SU-DHL-6 (cell line): Measurements from ENCODE around the gene PI4KA.
"Not testable (repeated sequence)": the region's sequence is repeated elsewhere in the genome, so short reads cannot be mapped to it uniquely, and the experiment has no call there.

Experiments used
- H2AFZ ChIP-seq: fragments of 200-600 bp; sonication (generic); 2 replicates; pipeline ENCODE4 v1.6.1; 2014; ENCODE audit warnings: low read depth, mild to moderate bottlenecking, moderate library complexity, mixed read lengths, antibody characterized with exemption, low read length; ENCODE audit not compliant: severe bottlenecking
- H3F3A ChIP-seq: fragments of 200-600 bp; shearing (Covaris generic); 2 replicates; pipeline ENCODE4 v1.6.0; 2016; ENCODE audit warnings: antibody characterized with exemption, mild to moderate bottlenecking; ENCODE audit not compliant: insufficient read depth
- H3K27ac ChIP-seq: fragments of 200-600 bp; sonication (generic); 2 replicates; pipeline ENCODE4 v1.5.1; 2016; ENCODE audit warnings: low read depth, mild to moderate bottlenecking, low read length, moderate library complexity, mixed read lengths
- H3K27me3 ChIP-seq: fragments of 200-600 bp; sonication (generic), shearing (Covaris generic); 2 replicates; pipeline ENCODE4 v1.6.0; 2014; ENCODE audit warnings: mild to moderate bottlenecking, low read length
- H3K36me3 ChIP-seq: fragments of 200-600 bp; sonication (generic); 2 replicates; pipeline ENCODE4 v1.6.1; 2014; ENCODE audit warnings: mild to moderate bottlenecking, low read length, mixed read lengths
- H3K4me2 ChIP-seq: fragments of 300-600, 200-600 bp; shearing (Covaris generic), sonication (generic); 2 replicates; pipeline ENCODE4 v1.6.0; 2014; ENCODE audit warnings: low read length, low read depth, mild to moderate bottlenecking; ENCODE audit not compliant: poor library complexity, severe bottlenecking
- H3K4me3 ChIP-seq: fragments of 200-600 bp; sonication (generic); 2 replicates; pipeline ENCODE4 v1.5.1; 2014; ENCODE audit warnings: antibody characterized with exemption, low read length, mild to moderate bottlenecking, mixed read lengths; ENCODE audit not compliant: insufficient read depth, poor library complexity, severe bottlenecking
- H3K79me2 ChIP-seq: fragments of 200-600 bp; sonication (generic); 2 replicates; pipeline ENCODE4 v1.6.1; 2014; ENCODE audit warnings: mild to moderate bottlenecking, low read length, moderate library complexity; ENCODE audit not compliant: insufficient read depth
- H3K9ac ChIP-seq: fragments of 200-600 bp; sonication (generic); 2 replicates; pipeline ENCODE4 v1.7.0; 2014; ENCODE audit warnings: mild to moderate bottlenecking, low read length
- H3K9me2 ChIP-seq: fragments of 200-600 bp; sonication (generic); replicated peaks from 2 replicates; pipeline ENCODE4 v1.6.1; 2014; ENCODE audit warnings: low read length; ENCODE audit not compliant: insufficient read depth
- H3K9me3 ChIP-seq: fragments of 200-600 bp; sonication (generic); 2 replicates; pipeline ENCODE4 v1.6.1; 2014; ENCODE audit warnings: low read length, mixed read lengths; ENCODE audit not compliant: insufficient read depth
- H4K20me1 ChIP-seq: fragments of 200-600 bp; sonication (generic); 2 replicates; pipeline ENCODE4 v1.6.1; 2014; ENCODE audit warnings: low read depth, mild to moderate bottlenecking, antibody characterized with exemption, low read length, moderate library complexity, mixed read lengths
- CTCF ChIP-seq: fragments of 200-600 bp; sonication (generic); IDR thresholded peaks from one replicate; pipeline ENCODE4 v1.5.1; 2017; ENCODE audit warnings: antibody characterized with exemption, mild to moderate bottlenecking, low read length, moderate library complexity; ENCODE audit not compliant: insufficient read depth, poor library complexity, severe bottlenecking
- EZH2phosphoT487 ChIP-seq: fragments of 200-600 bp; sonication (generic), shearing (Covaris generic); conservative IDR thresholded peaks from 2 replicates; pipeline ENCODE4 v1.6.1; 2018; ENCODE audit warnings: mild to moderate bottlenecking, antibody characterized with exemption, low read length, moderate library complexity, mixed read lengths

Gene PI4KA

GRCh38 chr22:20773793-20774212, 84.8 kb downstream of the PI4KA start, which contains the start of gene SERPIND1:
Gene SERPIND1, plus strand, starts transcription at chr22:20774113. Its CDS starts 5,200 bp downstream, at chr22:20779313.
- H3K9me2 ChIP-seq, result no peaks in the 10 kb centered on the region
- H3K27me3 ChIP-seq, result no peaks in the 10 kb centered on the region
- no peaks in the 10 kb centered on the region for H4K20me1 ChIP-seq
- H3K4me2 ChIP-seq, result no peak within 1 kb of the TSS
- TF ChIP-seq EZH2phosphoT487, result no peak
- TF ChIP-seq CTCF, result no peak
- H3F3A ChIP-seq, result no peaks in the 10 kb centered on the region
- no peak within 1 kb of the TSS for H2AFZ ChIP-seq
- H3K79me2 ChIP-seq, result no peaks in the 10 kb centered on the region
- H3K9me3 ChIP-seq, result no peaks in the 10 kb centered on the region
- no peaks in the 10 kb centered on the region for H3K36me3 ChIP-seq
- no peak within 1 kb of the TSS for H3K27ac ChIP-seq
- no peak within 1 kb of the TSS for H3K4me3 ChIP-seq
- H3K9ac ChIP-seq, result no peak within 1 kb of the TSS

DNA sequence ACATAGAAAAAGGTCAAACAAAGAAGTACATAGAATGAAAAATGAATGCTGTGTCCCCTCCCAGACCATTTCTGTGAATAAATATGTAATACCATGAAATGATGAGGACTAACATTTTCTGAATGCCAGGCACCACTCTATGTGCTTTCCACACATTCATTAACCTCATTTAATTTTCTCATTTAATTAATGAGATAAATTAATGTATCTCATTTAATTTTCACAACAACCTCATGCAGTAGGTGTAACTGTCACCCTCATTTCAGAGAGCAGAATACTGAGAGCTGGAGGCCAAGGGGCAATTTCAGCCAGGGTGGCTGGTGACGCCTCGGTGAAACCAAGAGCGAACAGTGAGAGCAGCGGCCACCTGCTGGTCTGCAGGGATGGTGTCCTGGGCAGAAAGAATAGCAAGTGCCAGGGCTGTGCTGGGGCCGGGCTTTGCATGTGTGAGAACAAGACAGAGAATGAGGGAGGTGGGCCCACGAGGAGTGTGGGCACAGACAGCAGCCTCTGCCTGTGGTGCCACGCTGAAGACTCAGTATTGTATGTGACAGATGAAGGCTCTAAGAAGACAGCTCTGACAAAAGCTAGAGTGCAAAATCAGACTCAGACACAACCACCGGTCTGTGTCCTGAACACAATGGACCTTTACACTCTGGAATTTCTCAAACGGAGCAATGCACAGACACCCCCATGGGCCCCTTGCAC, 86.5 kb downstream of the PI4KA start:
- Histone ChIP-seq H3F3A (no peaks in the 10 kb centered on the region), H3K36me3 (no peaks in the 10 kb centered on the region), H3K27me3 (no peaks in the 10 kb centered on the region), H3K9me3 (no peaks in the 10 kb centered on the region), H3K79me2 (no peaks in the 10 kb centered on the region), H3K27ac (no peak overlapping the region), H3K9me2 (no peaks in the 10 kb centered on the region), H2AFZ (no peak overlapping the region), H4K20me1 (no peaks in the 10 kb centered on the region), H3K4me2 (no peak overlapping the region), H3K9ac (no peak overlapping the region), H3K4me3 (no peak overlapping the region)
- TF ChIP-seq CTCF (no peak), EZH2phosphoT487 (no peak)

DNA sequence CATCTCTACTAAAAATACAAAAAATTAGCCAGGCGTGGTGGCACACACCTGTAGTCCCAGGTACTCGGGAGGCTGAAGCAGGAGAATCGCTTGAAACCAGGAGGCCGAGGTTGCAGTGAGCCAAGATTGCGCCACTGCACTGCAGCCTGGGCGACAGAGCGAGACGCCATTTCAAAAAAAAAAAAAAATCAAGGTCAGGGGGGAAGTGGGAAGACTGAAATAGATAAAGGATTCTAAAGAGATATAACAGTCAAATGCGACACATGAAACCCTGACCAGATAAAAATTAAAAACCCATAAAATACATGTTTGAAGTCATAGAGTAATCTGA, 89.2 kb downstream of the PI4KA start:
- not testable (repeated sequence) for H3K27me3 ChIP-seq, H3K36me3 ChIP-seq, H2AFZ ChIP-seq, H3K4me3 ChIP-seq, H3K9me3 ChIP-seq, H3K9me2 ChIP-seq, H4K20me1 ChIP-seq, H3K27ac ChIP-seq, H3F3A ChIP-seq, H3K4me2 ChIP-seq, H3K79me2 ChIP-seq, H3K9ac ChIP-seq

- no peaks in the 10 kb centered on the region for H3K9me3 ChIP-seq
- H3K79me2 ChIP-seq, result no peaks in the 10 kb centered on the region
- H2AFZ ChIP-seq, result no peak overlapping the region
- H3F3A ChIP-seq, result no peaks in the 10 kb centered on the region
- no peak overlapping the region for H3K4me3 ChIP-seq
- no peak overlapping the region for H3K4me2 ChIP-seq
- no peaks in the 10 kb centered on the region for H3K9me2 ChIP-seq
- H3K36me3 ChIP-seq, result no peaks in the 10 kb centered on the region
- H3K27ac ChIP-seq, result no peak overlapping the region
- H3K9ac ChIP-seq, result no peak overlapping the region
- H3K27me3 ChIP-seq, result no peaks in the 10 kb centered on the region
- TF ChIP-seq CTCF, result no peak
- no peak for TF ChIP-seq EZH2phosphoT487
- H4K20me1 ChIP-seq, result no peaks in the 10 kb centered on the region
Measured at GRCh38 chr22:20766530-20766929, 92.1 kb downstream of the PI4KA start.
